GM23338 (cell line): ENCODE data around the gene GPC5.

Experiments used
- CREB1 ChIP-seq: fragments of 250-450 bp; sonication (Bioruptor Pico); IDR thresholded peaks from 2 replicates; pipeline ENCODE4 v1.5.0; 2020; ENCODE audit warnings: low read depth, mild to moderate bottlenecking, moderate library complexity
- EZH2 ChIP-seq: fragments of 200-600 bp; sonication (generic); IDR thresholded peaks from one replicate; pipeline ENCODE4 v1.8.0; 2017; ENCODE audit warnings: antibody characterized with exemption, mild to moderate bottlenecking, low read depth; ENCODE audit not compliant: unreplicated experiment
- EZH2phosphoT487 ChIP-seq: fragments of 200-600 bp; sonication (generic); IDR thresholded peaks from one replicate; pipeline ENCODE4 v1.8.1; 2018; ENCODE audit warnings: antibody characterized with exemption; ENCODE audit not compliant: unreplicated experiment
- JUNB ChIP-seq: IDR thresholded peaks from one replicate; pipeline ENCODE4 v1.6.1; 2016; ENCODE audit warnings: antibody characterized with exemption; ENCODE audit not compliant: unreplicated experiment
- POLR2AphosphoS5 ChIP-seq: IDR thresholded peaks from 2 replicates; pipeline ENCODE4 v1.6.1; 2016; ENCODE audit warnings: antibody characterized with exemption, low read depth
- STAT1 ChIP-seq: IDR thresholded peaks from one replicate; pipeline ENCODE4 v1.6.1; 2016; ENCODE audit warnings: antibody characterized with exemption; ENCODE audit not compliant: unreplicated experiment
- ZNF114 ChIP-seq: fragments of 250-450 bp; sonication (Bioruptor Pico); IDR thresholded peaks from 2 replicates; pipeline ENCODE4 v1.5.0; 2020; ENCODE audit warnings: mild to moderate bottlenecking, moderate library complexity
- ZNF331 ChIP-seq: fragments of 250-450 bp; sonication (Bioruptor Pico); IDR thresholded peaks from 2 replicates; pipeline ENCODE4 v1.5.0; 2020; ENCODE audit warnings: low read depth, mild to moderate bottlenecking, moderate library complexity
- TF ChIP-seq, protein P1 (sequence below), 2 experiments: fragments of 200-600 bp in 1 of 2; sonication (generic) in 1 of 2; conservative IDR thresholded peaks; 2 replicates each; pipeline versions ENCODE4 v1.5.1 to v1.6.1; 2016 to 2017; ENCODE audit warnings: antibody characterized with exemption in 2 of 2, low read depth in 2 of 2, mild to moderate bottlenecking in 2 of 2, moderate library complexity in 1 of 2
- TF ChIP-seq, protein P2 (sequence below): IDR thresholded peaks from one replicate; pipeline ENCODE4 v1.6.1; 2018; ENCODE audit warnings: antibody characterized with exemption; ENCODE audit not compliant: unreplicated experiment
- TF ChIP-seq, protein P3 (sequence below): fragments of 250-450 bp; sonication (Bioruptor Pico); IDR thresholded peaks from 2 replicates; pipeline ENCODE4 v1.5.0; 2020; ENCODE audit warnings: mild to moderate bottlenecking, moderate library complexity
- TF ChIP-seq, protein P4 (sequence below): IDR thresholded peaks from 2 replicates; pipeline ENCODE4 v1.6.1; 2016; ENCODE audit warnings: antibody characterized with exemption

DNA sequence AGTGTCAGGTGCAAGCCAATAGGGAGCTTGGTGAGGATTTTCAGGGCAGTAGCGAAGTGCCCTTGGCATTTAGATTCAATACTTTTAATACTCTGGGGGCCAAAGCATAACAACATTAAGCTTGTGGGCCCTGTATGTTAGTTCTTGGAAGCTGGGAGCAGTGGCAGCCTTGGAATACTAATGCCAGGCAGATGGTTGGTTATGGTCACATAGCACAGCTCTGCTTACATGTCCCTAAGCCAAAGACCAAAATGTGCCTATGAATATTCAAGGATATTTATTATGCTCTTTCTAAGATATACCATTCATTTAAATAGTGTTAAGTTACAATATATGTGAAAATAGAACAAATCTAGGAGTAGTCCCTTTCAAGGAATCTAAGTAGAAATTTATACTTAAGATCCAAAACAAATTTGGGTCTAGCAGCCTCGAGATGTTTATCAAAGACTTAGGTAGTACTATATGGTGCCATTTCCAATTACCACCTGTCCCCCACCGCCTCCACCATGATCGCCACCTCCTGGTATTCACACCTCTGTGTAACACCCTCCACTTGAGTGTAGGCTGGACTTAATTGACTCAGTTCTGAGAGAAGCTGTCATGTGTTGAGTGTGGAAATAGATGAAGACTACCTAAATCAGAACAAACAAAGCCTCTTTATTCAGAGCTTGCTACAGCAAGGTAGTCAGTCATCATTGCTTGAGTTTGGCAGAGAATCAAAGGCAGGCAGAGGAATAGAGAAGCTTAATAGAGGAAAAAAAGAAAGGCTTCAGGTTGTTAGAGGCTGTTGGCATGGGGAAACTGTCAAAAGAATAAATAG, 261.0 kb downstream of the GPC5 start:
- TF ChIP-seq POLR2AphosphoS5 (no peak), EZH2 (no peak), EZH2phosphoT487 (no peak), JUNB (no peak), ZNF114 (CRISPR knock-in tag) (no peak), CREB1 (CRISPR knock-in tag) (no peak), ZNF331 (no peak), STAT1 (no peak)
- TF ChIP-seq, protein P1, sequence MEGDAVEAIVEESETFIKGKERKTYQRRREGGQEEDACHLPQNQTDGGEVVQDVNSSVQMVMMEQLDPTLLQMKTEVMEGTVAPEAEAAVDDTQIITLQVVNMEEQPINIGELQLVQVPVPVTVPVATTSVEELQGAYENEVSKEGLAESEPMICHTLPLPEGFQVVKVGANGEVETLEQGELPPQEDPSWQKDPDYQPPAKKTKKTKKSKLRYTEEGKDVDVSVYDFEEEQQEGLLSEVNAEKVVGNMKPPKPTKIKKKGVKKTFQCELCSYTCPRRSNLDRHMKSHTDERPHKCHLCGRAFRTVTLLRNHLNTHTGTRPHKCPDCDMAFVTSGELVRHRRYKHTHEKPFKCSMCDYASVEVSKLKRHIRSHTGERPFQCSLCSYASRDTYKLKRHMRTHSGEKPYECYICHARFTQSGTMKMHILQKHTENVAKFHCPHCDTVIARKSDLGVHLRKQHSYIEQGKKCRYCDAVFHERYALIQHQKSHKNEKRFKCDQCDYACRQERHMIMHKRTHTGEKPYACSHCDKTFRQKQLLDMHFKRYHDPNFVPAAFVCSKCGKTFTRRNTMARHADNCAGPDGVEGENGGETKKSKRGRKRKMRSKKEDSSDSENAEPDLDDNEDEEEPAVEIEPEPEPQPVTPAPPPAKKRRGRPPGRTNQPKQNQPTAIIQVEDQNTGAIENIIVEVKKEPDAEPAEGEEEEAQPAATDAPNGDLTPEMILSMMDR (conservative IDR thresholded peaks at IDR 0.05; ENCODE audit: low read depth in 2 of 2) = no peak; a peak in 1 of 4 replicates
- TF ChIP-seq, protein P2, sequence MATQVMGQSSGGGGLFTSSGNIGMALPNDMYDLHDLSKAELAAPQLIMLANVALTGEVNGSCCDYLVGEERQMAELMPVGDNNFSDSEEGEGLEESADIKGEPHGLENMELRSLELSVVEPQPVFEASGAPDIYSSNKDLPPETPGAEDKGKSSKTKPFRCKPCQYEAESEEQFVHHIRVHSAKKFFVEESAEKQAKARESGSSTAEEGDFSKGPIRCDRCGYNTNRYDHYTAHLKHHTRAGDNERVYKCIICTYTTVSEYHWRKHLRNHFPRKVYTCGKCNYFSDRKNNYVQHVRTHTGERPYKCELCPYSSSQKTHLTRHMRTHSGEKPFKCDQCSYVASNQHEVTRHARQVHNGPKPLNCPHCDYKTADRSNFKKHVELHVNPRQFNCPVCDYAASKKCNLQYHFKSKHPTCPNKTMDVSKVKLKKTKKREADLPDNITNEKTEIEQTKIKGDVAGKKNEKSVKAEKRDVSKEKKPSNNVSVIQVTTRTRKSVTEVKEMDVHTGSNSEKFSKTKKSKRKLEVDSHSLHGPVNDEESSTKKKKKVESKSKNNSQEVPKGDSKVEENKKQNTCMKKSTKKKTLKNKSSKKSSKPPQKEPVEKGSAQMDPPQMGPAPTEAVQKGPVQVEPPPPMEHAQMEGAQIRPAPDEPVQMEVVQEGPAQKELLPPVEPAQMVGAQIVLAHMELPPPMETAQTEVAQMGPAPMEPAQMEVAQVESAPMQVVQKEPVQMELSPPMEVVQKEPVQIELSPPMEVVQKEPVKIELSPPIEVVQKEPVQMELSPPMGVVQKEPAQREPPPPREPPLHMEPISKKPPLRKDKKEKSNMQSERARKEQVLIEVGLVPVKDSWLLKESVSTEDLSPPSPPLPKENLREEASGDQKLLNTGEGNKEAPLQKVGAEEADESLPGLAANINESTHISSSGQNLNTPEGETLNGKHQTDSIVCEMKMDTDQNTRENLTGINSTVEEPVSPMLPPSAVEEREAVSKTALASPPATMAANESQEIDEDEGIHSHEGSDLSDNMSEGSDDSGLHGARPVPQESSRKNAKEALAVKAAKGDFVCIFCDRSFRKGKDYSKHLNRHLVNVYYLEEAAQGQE = no peak
- TF ChIP-seq, protein P3, sequence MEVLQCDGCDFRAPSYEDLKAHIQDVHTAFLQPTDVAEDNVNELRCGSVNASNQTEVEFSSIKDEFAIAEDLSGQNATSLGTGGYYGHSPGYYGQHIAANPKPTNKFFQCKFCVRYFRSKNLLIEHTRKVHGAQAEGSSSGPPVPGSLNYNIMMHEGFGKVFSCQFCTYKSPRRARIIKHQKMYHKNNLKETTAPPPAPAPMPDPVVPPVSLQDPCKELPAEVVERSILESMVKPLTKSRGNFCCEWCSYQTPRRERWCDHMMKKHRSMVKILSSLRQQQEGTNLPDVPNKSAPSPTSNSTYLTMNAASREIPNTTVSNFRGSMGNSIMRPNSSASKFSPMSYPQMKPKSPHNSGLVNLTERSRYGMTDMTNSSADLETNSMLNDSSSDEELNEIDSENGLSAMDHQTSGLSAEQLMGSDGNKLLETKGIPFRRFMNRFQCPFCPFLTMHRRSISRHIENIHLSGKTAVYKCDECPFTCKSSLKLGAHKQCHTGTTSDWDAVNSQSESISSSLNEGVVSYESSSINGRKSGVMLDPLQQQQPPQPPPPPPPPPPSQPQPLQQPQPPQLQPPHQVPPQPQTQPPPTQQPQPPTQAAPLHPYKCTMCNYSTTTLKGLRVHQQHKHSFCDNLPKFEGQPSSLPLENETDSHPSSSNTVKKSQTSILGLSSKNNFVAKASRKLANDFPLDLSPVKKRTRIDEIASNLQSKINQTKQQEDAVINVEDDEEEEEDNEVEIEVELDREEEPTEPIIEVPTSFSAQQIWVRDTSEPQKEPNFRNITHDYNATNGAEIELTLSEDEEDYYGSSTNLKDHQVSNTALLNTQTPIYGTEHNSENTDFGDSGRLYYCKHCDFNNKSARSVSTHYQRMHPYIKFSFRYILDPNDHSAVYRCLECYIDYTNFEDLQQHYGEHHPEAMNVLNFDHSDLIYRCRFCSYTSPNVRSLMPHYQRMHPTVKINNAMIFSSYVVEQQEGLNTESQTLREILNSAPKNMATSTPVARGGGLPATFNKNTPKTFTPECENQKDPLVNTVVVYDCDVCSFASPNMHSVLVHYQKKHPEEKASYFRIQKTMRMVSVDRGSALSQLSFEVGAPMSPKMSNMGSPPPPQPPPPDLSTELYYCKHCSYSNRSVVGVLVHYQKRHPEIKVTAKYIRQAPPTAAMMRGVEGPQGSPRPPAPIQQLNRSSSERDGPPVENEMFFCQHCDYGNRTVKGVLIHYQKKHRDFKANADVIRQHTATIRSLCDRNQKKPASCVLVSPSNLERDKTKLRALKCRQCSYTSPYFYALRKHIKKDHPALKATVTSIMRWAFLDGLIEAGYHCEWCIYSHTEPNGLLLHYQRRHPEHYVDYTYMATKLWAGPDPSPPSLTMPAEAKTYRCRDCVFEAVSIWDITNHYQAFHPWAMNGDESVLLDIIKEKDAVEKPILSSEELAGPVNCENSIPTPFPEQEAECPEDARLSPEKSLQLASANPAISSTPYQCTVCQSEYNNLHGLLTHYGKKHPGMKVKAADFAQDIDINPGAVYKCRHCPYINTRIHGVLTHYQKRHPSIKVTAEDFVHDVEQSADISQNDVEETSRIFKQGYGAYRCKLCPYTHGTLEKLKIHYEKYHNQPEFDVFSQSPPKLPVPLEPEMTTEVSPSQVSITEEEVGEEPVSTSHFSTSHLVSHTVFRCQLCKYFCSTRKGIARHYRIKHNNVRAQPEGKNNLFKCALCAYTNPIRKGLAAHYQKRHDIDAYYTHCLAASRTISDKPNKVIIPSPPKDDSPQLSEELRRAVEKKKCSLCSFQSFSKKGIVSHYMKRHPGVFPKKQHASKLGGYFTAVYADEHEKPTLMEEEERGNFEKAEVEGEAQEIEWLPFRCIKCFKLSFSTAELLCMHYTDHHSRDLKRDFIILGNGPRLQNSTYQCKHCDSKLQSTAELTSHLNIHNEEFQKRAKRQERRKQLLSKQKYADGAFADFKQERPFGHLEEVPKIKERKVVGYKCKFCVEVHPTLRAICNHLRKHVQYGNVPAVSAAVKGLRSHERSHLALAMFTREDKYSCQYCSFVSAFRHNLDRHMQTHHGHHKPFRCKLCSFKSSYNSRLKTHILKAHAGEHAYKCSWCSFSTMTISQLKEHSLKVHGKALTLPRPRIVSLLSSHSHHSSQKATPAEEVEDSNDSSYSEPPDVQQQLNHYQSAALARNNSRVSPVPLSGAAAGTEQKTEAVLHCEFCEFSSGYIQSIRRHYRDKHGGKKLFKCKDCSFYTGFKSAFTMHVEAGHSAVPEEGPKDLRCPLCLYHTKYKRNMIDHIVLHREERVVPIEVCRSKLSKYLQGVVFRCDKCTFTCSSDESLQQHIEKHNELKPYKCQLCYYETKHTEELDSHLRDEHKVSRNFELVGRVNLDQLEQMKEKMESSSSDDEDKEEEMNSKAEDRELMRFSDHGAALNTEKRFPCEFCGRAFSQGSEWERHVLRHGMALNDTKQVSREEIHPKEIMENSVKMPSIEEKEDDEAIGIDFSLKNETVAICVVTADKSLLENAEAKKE (CRISPR knock-in tag) = no peak
- TF ChIP-seq, protein P4, sequence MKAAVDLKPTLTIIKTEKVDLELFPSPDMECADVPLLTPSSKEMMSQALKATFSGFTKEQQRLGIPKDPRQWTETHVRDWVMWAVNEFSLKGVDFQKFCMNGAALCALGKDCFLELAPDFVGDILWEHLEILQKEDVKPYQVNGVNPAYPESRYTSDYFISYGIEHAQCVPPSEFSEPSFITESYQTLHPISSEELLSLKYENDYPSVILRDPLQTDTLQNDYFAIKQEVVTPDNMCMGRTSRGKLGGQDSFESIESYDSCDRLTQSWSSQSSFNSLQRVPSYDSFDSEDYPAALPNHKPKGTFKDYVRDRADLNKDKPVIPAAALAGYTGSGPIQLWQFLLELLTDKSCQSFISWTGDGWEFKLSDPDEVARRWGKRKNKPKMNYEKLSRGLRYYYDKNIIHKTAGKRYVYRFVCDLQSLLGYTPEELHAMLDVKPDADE = no peak
